SK-N-SH (cell line): Measurements from ENCODE around the gene TYK2. TPM values are rescaled to one million over a fixed set of nuclear protein-coding genes. Genes with fewer than 3 reads are reported as not detected.

ENCODE experiments used
- CTCF ChIA-PET: fragments of 300-600, 350-600 bp; formaldehyde crosslinking; extraction: SDS; loops from one replicate; lab custom pipeline; 2021; lab: Yijun Ruan, JAX
- POLR2A ChIA-PET: fragments of 350-600 bp; sonication (Branson Sonifier 250); formaldehyde crosslinking; extraction: SDS; loops from one replicate; lab custom pipeline; 2020; ENCODE audit warnings: antibody characterized with exemption, inconsistent platforms; lab: Yijun Ruan, JAX
- DNase-seq: peaks from one replicate; pipeline ENCODE4 v3.0.0; 2012
- H2AFZ ChIP-seq: fragments of 200-600 bp; sonication (generic); 2 replicates; pipeline ENCODE4 v1.8.1; 2016; ENCODE audit warnings: antibody characterized with exemption, mild to moderate bottlenecking, low read depth
- H3F3A ChIP-seq: fragments of 200-600 bp; sonication (generic); replicated peaks from 2 replicates; pipeline ENCODE3; 2016; ENCODE audit warnings: antibody characterized with exemption, mild to moderate bottlenecking; ENCODE audit not compliant: insufficient read depth
- H3K27ac ChIP-seq, 2 experiments: fragments of 200-500 bp in 1 of 2; fragments of 200-600 bp in 1 of 2; sonication (Bioruptor generic) in 1 of 2; sonication (generic), shearing (Covaris generic) in 1 of 2; 2 replicates each; pipeline versions ENCODE4 v1.5.1 to v1.6.1; 2014 to 2016; ENCODE audit warnings: low read depth in 2 of 2, inconsistent platforms in 1 of 2, low read length in 1 of 2, mild to moderate bottlenecking in 1 of 2, mixed read lengths in 1 of 2
- H3K27me3 ChIP-seq: fragments of 200-600 bp; sonication (generic), shearing (Covaris generic); 2 replicates; pipeline ENCODE4 v1.6.1; 2016; ENCODE audit warnings: mixed run types; ENCODE audit not compliant: insufficient read depth
- H3K36me3 ChIP-seq, 2 experiments: fragments of 200-500 bp in 1 of 2; fragments of 200-600 bp in 1 of 2; sonication (Bioruptor generic) in 1 of 2; sonication (generic) in 1 of 2; replicated peaks in 1 of 2; 2 replicates each; pipeline versions ENCODE3 to v1.5.1; 2014 to 2016; ENCODE audit warnings: low read length in 1 of 2, mild to moderate bottlenecking in 1 of 2; ENCODE audit not compliant: insufficient read depth in 2 of 2, control insufficient read depth in 1 of 2
- H3K4me1 ChIP-seq, 2 experiments: fragments of 200-500 bp in 1 of 2; fragments of 200-600 bp in 1 of 2; sonication (Bioruptor generic) in 1 of 2; sonication (generic), shearing (Covaris generic) in 1 of 2; 2 replicates each; pipeline versions ENCODE4 v1.5.1 to v1.6.1; 2014 to 2016; ENCODE audit warnings: low read depth in 1 of 2, low read length in 1 of 2, mixed run types in 1 of 2; ENCODE audit not compliant: insufficient read depth in 2 of 2, control insufficient read depth in 1 of 2
- H3K4me2 ChIP-seq: fragments of 200-600 bp; sonication (generic), shearing (Covaris generic); 2 replicates; pipeline ENCODE4 v1.6.1; 2017; ENCODE audit warnings: mixed run types
- H3K4me3 ChIP-seq, 2 experiments: fragments of 200-500 bp in 1 of 2; fragments of 200-600 bp in 1 of 2; sonication (Bioruptor generic) in 1 of 2; sonication (generic), shearing (Covaris generic) in 1 of 2; 2 replicates each; pipeline versions ENCODE4 v1.5.1 to v1.8.1; 2014 to 2016; ENCODE audit warnings: low read depth in 2 of 2, inconsistent platforms in 1 of 2, low read length in 1 of 2, mild to moderate bottlenecking in 1 of 2, mixed read lengths in 1 of 2, moderate library complexity in 1 of 2
- H3K79me2 ChIP-seq: fragments of 200-600 bp; sonication (generic); 2 replicates; pipeline ENCODE4 v1.8.1; 2017; ENCODE audit warnings: mild to moderate bottlenecking; ENCODE audit not compliant: insufficient read depth
- H3K9ac ChIP-seq: fragments of 200-600 bp; sonication (generic); 2 replicates; pipeline ENCODE4 v1.6.1; 2017; ENCODE audit warnings: mixed run types
- H3K9me2 ChIP-seq: fragments of 200-600 bp; sonication (generic); 2 replicates; pipeline ENCODE4 v1.6.1; 2017; ENCODE audit warnings: mixed run types
- H3K9me3 ChIP-seq: fragments of 200-600 bp; sonication (generic); 2 replicates; pipeline ENCODE4 v1.6.1; 2017; ENCODE audit warnings: mixed run types, mild to moderate bottlenecking, moderate library complexity
- H4K20me1 ChIP-seq: fragments of 200-600 bp; sonication (generic); 2 replicates; pipeline ENCODE4 v1.6.1; 2017; ENCODE audit warnings: mild to moderate bottlenecking, mixed run types; ENCODE audit not compliant: insufficient read depth
- MXI1 ChIP-seq: IDR thresholded peaks from 2 replicates; pipeline ENCODE4 v1.6.1; 2012; ENCODE audit warnings: mild to moderate bottlenecking, low read depth, low read length, improper control_type of control experiment
- RCOR1 ChIP-seq: fragments of 150-350 bp; IDR thresholded peaks from 2 replicates; pipeline ENCODE4 v1.6.1; 2017; ENCODE audit warnings: antibody characterized with exemption, low read length
- WGBS: methylation state at CpG from one replicate; pipeline ENCODE4 v1.1.6; 2017; ENCODE audit warnings: low lambda C conversion rate; 5-methylcytosine and 5-hydroxymethylcytosine counted together
- polyA plus RNA-seq, 3 experiments: library from polyadenylated mRNA; depleted of rRNA; stranded (reverse); fragments of >200 nt; gene quantifications; 2 replicates each; pipeline ENCODE4 v1.2.3, GENCODE V29; 2012
- TF ChIP-seq, protein P1 (sequence below): fragments of 200-600 bp; sonication (generic); IDR thresholded peaks from 2 replicates; pipeline ENCODE4 v1.6.1; 2017; ENCODE audit warnings: antibody characterized with exemption, mild to moderate bottlenecking, moderate library complexity
- TF ChIP-seq, protein P2 (sequence below): IDR thresholded peaks from 2 replicates; pipeline ENCODE4 v1.4.0; 2012; ENCODE audit warnings: low read depth
- TF ChIP-seq, protein P3 (sequence below): fragments of 150-350 bp; IDR thresholded peaks from 2 replicates; pipeline ENCODE4 v1.6.1; 2017; ENCODE audit warnings: antibody characterized with exemption, low read length, low read depth, borderline replicate concordance
- TF ChIP-seq, protein P4 (sequence below): fragments of 150-350 bp; IDR thresholded peaks from 2 replicates; pipeline ENCODE4 v1.6.1; 2016; ENCODE audit warnings: mild to moderate bottlenecking, low read depth, low read length
- TF ChIP-seq, protein P5 (sequence below): IDR thresholded peaks from 2 replicates; pipeline ENCODE4 v1.6.1; 2012; ENCODE audit warnings: mild to moderate bottlenecking, low read depth, low read length, moderate library complexity

Gene TYK2
- polyA plus RNA-seq, 1 of the 3 experiments (the other 2 are of a cell fraction) = 44.6 TPM

DNA sequence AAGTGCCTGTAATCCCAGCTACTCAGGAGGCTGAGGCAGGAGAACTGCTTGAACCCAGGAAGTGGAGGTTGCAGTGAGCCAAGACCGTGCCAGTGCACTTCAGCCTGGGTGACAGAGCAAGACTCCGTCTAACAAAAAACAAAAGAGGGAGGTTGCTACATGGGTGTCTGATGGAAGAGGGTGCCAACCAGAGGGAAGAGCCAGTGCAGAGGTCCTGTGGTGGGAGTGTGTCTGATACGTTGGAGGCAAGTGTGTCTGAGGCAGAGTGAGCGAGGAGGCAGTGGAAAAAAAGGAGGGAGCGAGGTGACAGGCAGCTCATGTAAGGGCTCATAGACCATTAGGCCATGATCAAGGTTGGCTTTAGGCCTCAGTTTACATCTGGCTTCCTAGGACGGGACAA is 46.8 kb upstream of the TYK2 start:
- peaks cover 0 to 10% of the 10 kb centered on the region in 2 experiments; a peak in 1 of 4 replicates for H3K4me1 ChIP-seq
- CTCF ChIA-PET = interaction anchor here (1.0 to 10.1 kb wide), 5 partner anchors 9 to 51 kb away, joined by 3 to 127 read pairs (median 6); partner anchors contain the start of gene PDE4A
- WGBS = 93% methylated on average over 6 of the region's 6 CpGs

More for the DNA sequence above, 46.8 kb upstream of the TYK2 start:
- Histone ChIP-seq H3K36me3 (no peaks in the 10 kb centered on the region), H3F3A (peaks cover 26% of the 10 kb centered on the region), H3K9me2 (no peaks in the 10 kb centered on the region), H3K27ac (no peak overlapping the region), H4K20me1 (no peaks in the 10 kb centered on the region), H3K9me3 (no peaks in the 10 kb centered on the region), H3K79me2 (no peaks in the 10 kb centered on the region), H3K4me3 (no peak overlapping the region), H3K4me2 (no peak overlapping the region), H3K9ac (no peak overlapping the region), H3K27me3 (peaks cover 18% of the 10 kb centered on the region; the same call in 1 of the 2 replicates), H2AFZ (no peak overlapping the region)
- TF ChIP-seq, protein P1, sequence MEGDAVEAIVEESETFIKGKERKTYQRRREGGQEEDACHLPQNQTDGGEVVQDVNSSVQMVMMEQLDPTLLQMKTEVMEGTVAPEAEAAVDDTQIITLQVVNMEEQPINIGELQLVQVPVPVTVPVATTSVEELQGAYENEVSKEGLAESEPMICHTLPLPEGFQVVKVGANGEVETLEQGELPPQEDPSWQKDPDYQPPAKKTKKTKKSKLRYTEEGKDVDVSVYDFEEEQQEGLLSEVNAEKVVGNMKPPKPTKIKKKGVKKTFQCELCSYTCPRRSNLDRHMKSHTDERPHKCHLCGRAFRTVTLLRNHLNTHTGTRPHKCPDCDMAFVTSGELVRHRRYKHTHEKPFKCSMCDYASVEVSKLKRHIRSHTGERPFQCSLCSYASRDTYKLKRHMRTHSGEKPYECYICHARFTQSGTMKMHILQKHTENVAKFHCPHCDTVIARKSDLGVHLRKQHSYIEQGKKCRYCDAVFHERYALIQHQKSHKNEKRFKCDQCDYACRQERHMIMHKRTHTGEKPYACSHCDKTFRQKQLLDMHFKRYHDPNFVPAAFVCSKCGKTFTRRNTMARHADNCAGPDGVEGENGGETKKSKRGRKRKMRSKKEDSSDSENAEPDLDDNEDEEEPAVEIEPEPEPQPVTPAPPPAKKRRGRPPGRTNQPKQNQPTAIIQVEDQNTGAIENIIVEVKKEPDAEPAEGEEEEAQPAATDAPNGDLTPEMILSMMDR = no peak
- TF ChIP-seq, protein P2, sequence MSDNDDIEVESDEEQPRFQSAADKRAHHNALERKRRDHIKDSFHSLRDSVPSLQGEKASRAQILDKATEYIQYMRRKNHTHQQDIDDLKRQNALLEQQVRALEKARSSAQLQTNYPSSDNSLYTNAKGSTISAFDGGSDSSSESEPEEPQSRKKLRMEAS = no peak
- TF ChIP-seq, protein P3, sequence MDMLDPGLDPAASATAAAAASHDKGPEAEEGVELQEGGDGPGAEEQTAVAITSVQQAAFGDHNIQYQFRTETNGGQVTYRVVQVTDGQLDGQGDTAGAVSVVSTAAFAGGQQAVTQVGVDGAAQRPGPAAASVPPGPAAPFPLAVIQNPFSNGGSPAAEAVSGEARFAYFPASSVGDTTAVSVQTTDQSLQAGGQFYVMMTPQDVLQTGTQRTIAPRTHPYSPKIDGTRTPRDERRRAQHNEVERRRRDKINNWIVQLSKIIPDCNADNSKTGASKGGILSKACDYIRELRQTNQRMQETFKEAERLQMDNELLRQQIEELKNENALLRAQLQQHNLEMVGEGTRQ = no peak
- TF ChIP-seq, protein P4, sequence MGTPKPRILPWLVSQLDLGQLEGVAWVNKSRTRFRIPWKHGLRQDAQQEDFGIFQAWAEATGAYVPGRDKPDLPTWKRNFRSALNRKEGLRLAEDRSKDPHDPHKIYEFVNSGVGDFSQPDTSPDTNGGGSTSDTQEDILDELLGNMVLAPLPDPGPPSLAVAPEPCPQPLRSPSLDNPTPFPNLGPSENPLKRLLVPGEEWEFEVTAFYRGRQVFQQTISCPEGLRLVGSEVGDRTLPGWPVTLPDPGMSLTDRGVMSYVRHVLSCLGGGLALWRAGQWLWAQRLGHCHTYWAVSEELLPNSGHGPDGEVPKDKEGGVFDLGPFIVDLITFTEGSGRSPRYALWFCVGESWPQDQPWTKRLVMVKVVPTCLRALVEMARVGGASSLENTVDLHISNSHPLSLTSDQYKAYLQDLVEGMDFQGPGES = no peak
- TF ChIP-seq MXI1 (no peak), RCOR1 (no peak)
- TF ChIP-seq, protein P5, sequence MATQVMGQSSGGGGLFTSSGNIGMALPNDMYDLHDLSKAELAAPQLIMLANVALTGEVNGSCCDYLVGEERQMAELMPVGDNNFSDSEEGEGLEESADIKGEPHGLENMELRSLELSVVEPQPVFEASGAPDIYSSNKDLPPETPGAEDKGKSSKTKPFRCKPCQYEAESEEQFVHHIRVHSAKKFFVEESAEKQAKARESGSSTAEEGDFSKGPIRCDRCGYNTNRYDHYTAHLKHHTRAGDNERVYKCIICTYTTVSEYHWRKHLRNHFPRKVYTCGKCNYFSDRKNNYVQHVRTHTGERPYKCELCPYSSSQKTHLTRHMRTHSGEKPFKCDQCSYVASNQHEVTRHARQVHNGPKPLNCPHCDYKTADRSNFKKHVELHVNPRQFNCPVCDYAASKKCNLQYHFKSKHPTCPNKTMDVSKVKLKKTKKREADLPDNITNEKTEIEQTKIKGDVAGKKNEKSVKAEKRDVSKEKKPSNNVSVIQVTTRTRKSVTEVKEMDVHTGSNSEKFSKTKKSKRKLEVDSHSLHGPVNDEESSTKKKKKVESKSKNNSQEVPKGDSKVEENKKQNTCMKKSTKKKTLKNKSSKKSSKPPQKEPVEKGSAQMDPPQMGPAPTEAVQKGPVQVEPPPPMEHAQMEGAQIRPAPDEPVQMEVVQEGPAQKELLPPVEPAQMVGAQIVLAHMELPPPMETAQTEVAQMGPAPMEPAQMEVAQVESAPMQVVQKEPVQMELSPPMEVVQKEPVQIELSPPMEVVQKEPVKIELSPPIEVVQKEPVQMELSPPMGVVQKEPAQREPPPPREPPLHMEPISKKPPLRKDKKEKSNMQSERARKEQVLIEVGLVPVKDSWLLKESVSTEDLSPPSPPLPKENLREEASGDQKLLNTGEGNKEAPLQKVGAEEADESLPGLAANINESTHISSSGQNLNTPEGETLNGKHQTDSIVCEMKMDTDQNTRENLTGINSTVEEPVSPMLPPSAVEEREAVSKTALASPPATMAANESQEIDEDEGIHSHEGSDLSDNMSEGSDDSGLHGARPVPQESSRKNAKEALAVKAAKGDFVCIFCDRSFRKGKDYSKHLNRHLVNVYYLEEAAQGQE = no peak
- POLR2A ChIA-PET = no interaction called here
- no peak for DNase-seq
